Spleen (tissue), 11 donors: ENCODE data around the gene COL4A1. TPM values are rescaled to one million over a fixed set of nuclear protein-coding genes. Genes with fewer than 3 reads are reported as not detected.
A peak's percentile ranks its signal among the peaks of the same experiment; 100 is the strongest.

ENCODE experiments used
- DNase-seq: peaks from one replicate; pipeline ENCODE4 v3.0.0-alpha.2; 2020
- H3K27ac ChIP-seq, 8 donors: fragments of 200-600 bp; sonication (generic) in 7 of 8; 1 replicate in 4 of 8; 2 replicates in 4 of 8; pipeline versions ENCODE4 v1.5.0 to v1.8.0; 2016 to 2021; ENCODE audit warnings: inconsistent platforms in 4 of 8, mild to moderate bottlenecking in 4 of 8, moderate library complexity in 1 of 8
- H3K27me3 ChIP-seq, 7 donors: fragments of 200-600 bp; sonication (generic) in 6 of 7; replicated peaks in 1 of 7; 1 replicate in 4 of 7; 2 replicates in 3 of 7; pipeline versions ENCODE4 v1.5.0 to v1.8.0; 2016 to 2021; ENCODE audit warnings: inconsistent platforms in 3 of 7, mild to moderate bottlenecking in 1 of 7
- H3K36me3 ChIP-seq, 6 donors: fragments of 200-600 bp; sonication (generic) in 5 of 6; 1 replicate in 4 of 6; 2 replicates in 2 of 6; pipeline versions ENCODE4 v1.5.0 to v1.8.0; 2016 to 2021; ENCODE audit warnings: inconsistent platforms in 2 of 6
- H3K4me1 ChIP-seq, 6 donors: fragments of 200-600 bp; sonication (generic) in 5 of 6; 1 replicate in 3 of 6; 2 replicates in 3 of 6; pipeline versions ENCODE4 v1.5.0 to v1.8.0; 2016 to 2021; ENCODE audit warnings: inconsistent platforms in 3 of 6
- H3K4me3 ChIP-seq, 8 donors: fragments of 200-600 bp; sonication (generic) in 7 of 8; 1 replicate in 4 of 8; 2 replicates in 4 of 8; pipeline versions ENCODE4 v1.5.0 to v1.8.0; 2016 to 2021; ENCODE audit warnings: inconsistent platforms in 4 of 8, mild to moderate bottlenecking in 4 of 8, moderate library complexity in 2 of 8
- H3K9me3 ChIP-seq, 8 donors: fragments of 200-600 bp; sonication (generic) in 7 of 8; 1 replicate in 4 of 8; 2 replicates in 4 of 8; pipeline versions ENCODE4 v1.5.0 to v1.8.0; 2016 to 2021; ENCODE audit warnings: inconsistent platforms in 4 of 8
- POLR2A ChIP-seq, 3 donors: fragments of 450-650 bp; IDR thresholded peaks; one replicate each; pipeline ENCODE4 v1.5.1; 2017; ENCODE audit warnings: antibody characterized with exemption in 3 of 3, mild to moderate bottlenecking in 1 of 3
- POLR2AphosphoS5 ChIP-seq, 3 donors: sonication (generic); formaldehyde crosslinking; IDR thresholded peaks; one replicate each; pipeline ENCODE4 v1.5.1; 2017; ENCODE audit warnings: antibody characterized with exemption in 3 of 3
- WGBS, 5 donors: extraction: QIAGEN DNeasy Blood & Tissue Kit in 3 of 5; methylation state at CpG; one replicate each; pipeline versions ENCODE4 v1.1.5 to v1.1.7; 2013 to 2018; 5-methylcytosine and 5-hydroxymethylcytosine counted together
- intact Hi-C: fragments of 100-400 bp; cut with DNase I; formaldehyde crosslinking; loops from one replicate; pipeline ENCODE4 v1.15.0; 2023; ENCODE audit warnings: low total_unique reads
- polyA plus RNA-seq, 3 donors: library from polyadenylated mRNA; stranded (reverse); fragments of 200-250 nt; gene quantifications; one replicate each; pipeline ENCODE4 v1.2.1, GENCODE V29; 2013
- total RNA-seq, 7 donors: library from RNA; depleted of rRNA in 3 of 7; stranded (reverse); fragments of >200 nt in 3 of 7; fragmentation: NEBNext Ultra II Directional in 4 of 7; extraction: Animal tissue kit (Norgen Biotek cat#: 25700) in 4 of 7; gene quantifications; one replicate each; pipeline versions ENCODE4 v1.1.0 to v1.2.1, GENCODE V29; 2016 to 2021
- TF ChIP-seq, protein P1 (sequence below), 11 experiments: fragments of 200-600 bp in 7 of 11; fragments of 450-650 bp in 4 of 11; sonication (generic) in 4 of 11; IDR thresholded peaks in 8 of 11; conservative IDR thresholded peaks in 3 of 11; 1 replicate in 7 of 11; 2 replicates in 4 of 11; pipeline versions ENCODE4 v1.4.0 to v1.8.0; 2016 to 2021; ENCODE audit warnings: antibody characterized with exemption in 11 of 11, inconsistent platforms in 4 of 11, mild to moderate bottlenecking in 1 of 11
- donor health status: healthy with polysubstance abuse.
- donor health status: DM: no; HTN: no; CAD: no; lungs with moderate emphysema.
- donor health status: DM: no; HTN: no; CAD: no.
- donor health status: Bipolar disorder and iron deficiency.
- donor health status: healthy.
- donor health status: DM: no; HTN: no; CAD: no.
- donor health status: DM: yes; HTN: yes; CAD: no.

The COL4A1 gene
- total and polyA plus RNA-seq, 10 donors, result 37.9 to 959 (median 340) TPM

DNA sequence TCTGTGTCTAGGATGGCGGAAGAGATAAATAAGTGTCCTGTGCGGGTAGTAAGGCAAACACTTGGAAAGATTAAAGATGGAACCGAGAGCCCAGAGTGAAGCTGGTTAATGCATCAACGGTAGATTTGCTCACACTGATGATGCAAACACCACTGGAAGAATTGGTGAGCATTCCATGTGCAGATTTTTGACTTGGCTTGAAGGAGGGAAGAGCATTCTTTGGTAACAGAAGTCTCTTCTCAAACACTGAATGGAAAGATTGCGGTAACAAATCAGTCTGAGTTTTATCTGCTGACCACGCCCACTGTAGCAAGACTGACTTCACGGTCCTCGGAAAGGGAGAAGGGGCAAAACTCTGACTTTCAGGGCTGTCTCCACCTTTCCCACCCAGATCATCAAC lies 112.5 kb downstream of the COL4A1 start:
- TF ChIP-seq POLR2AphosphoS5 (IDR thresholded peaks at IDR 0.05) (no peak), POLR2A (IDR thresholded peaks at IDR 0.05) (no peak)
- TF ChIP-seq, protein P1, sequence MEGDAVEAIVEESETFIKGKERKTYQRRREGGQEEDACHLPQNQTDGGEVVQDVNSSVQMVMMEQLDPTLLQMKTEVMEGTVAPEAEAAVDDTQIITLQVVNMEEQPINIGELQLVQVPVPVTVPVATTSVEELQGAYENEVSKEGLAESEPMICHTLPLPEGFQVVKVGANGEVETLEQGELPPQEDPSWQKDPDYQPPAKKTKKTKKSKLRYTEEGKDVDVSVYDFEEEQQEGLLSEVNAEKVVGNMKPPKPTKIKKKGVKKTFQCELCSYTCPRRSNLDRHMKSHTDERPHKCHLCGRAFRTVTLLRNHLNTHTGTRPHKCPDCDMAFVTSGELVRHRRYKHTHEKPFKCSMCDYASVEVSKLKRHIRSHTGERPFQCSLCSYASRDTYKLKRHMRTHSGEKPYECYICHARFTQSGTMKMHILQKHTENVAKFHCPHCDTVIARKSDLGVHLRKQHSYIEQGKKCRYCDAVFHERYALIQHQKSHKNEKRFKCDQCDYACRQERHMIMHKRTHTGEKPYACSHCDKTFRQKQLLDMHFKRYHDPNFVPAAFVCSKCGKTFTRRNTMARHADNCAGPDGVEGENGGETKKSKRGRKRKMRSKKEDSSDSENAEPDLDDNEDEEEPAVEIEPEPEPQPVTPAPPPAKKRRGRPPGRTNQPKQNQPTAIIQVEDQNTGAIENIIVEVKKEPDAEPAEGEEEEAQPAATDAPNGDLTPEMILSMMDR (IDR thresholded peaks at IDR 0.05 in 8 of 11, conservative IDR thresholded peaks at IDR 0.05 in 3 of 11), result no peak
- no peak for DNase-seq
- Histone ChIP-seq H3K9me3 (no peaks in the 10 kb centered on the region), H3K4me3 (no peak overlapping the region), H3K4me1 (no peaks in the 10 kb centered on the region), H3K27ac (no peak overlapping the region), H3K36me3 (peaks cover 0 to 92% (median 6%) of the 10 kb centered on the region in 6 donors), H3K27me3 (no peaks in the 10 kb centered on the region)
- 82 to 96% (median 89%) methylated on average over 8 of the region's 8 CpGs for WGBS, 5 donors
- intact Hi-C loops, result no loop called here

DNA sequence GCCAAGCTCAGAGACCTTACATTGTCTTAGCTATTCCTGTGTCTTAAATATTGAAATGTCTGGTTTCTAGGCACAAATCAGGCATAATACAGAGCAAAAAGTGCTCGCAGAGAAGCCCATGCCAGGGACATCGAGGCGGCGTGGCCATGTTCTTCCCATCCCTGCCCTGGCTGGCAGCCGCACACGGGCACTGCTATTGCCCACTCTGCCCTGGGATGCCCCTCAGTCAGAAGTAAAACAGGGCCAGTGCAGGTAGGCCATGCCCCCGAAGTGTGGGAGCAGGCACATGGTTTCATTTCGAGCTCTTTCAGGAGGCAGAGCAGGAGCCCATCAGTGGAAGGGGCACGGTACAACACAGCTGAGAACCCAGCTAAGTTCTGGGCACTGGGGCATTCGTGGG lies 113.5 kb downstream of the COL4A1 start:
- intact Hi-C loops, result no loop called here

DNA sequence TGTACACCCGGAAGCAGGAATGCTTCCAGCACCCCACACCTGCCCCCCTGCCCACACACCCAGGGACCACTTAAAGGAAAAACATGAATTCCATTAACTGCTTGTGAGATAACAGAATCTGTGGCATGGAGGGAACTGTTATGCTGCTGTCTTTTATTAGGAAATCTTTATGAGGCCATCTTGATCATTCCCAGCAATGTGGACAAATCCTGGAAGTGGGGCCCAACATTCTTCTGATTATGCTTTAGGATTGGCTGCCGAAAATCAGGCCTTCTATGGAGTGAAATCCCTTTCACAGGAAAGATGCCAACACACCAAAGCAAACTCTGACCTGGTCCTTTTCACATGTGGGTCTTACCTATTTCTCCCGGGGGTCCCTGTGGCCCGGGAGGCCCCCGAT lies 114.5 kb downstream of the COL4A1 start:
- H3K4me1 ChIP-seq, result no peaks in the 10 kb centered on the region
- TF ChIP-seq POLR2A (IDR thresholded peaks at IDR 0.05) (no peak), POLR2AphosphoS5 (IDR thresholded peaks at IDR 0.05) (no peak)
- TF ChIP-seq, protein P1 (IDR thresholded peaks at IDR 0.05 in 8 of 11, conservative IDR thresholded peaks at IDR 0.05 in 3 of 11), result no peak
- no peak overlapping the region for H3K4me3 ChIP-seq
- no peak overlapping the region for H3K27ac ChIP-seq
- intact Hi-C loops, result no loop called here
- H3K9me3 ChIP-seq, result no peaks in the 10 kb centered on the region
- peaks cover 0 to 92% (median 5%) of the 10 kb centered on the region in 6 donors for H3K36me3 ChIP-seq
- H3K27me3 ChIP-seq, result no peaks in the 10 kb centered on the region
- 85 to 94% (median 90%) methylated on average over 5 of the region's 5 CpGs for WGBS, 5 donors
- no peak for DNase-seq

More for the DNA sequence above, 113.5 kb downstream of the COL4A1 start:
- TF ChIP-seq POLR2A (IDR thresholded peaks at IDR 0.05), result no peak
- TF ChIP-seq POLR2AphosphoS5 (IDR thresholded peaks at IDR 0.05), result peak in 1 of 3 donors; percentile 42
- no peak for DNase-seq
- H3K4me3 ChIP-seq, result no peak overlapping the region
- H3K27me3 ChIP-seq, result no peaks in the 10 kb centered on the region
- H3K27ac ChIP-seq, result no peak overlapping the region
- H3K9me3 ChIP-seq, result no peaks in the 10 kb centered on the region
- H3K4me1 ChIP-seq, result no peaks in the 10 kb centered on the region
- WGBS, 5 donors, result 85 to 94% (median 88%) methylated on average over 10 of the region's 10 CpGs
- H3K36me3 ChIP-seq, result peaks cover 0 to 92% (median 6%) of the 10 kb centered on the region in 6 donors

DNA sequence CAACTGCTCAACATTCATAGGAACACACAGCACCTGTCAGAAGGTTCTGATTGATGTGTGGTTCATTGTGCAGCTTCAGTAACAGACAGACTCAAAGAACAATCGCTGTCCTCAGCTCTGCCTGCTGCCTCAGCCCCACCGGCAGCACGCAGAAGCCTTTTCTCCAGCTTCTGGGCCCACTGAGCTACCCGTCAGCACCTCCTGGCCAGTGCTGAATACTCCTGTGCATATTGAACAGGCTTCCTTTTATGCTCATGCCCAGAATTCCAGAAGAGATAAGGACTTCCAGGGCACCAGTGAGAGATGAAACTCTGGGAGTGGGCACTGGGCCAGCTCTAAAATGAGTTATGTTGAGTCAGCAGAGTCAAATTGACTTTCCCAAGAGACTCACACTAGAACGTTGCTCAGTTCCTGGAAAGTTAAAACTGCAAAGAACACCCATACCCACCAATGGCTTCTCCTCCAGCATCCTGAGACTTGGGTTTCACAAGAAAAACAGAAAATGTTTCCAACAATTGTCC lies 119.3 kb downstream of the COL4A1 start:
- H3K27ac ChIP-seq, result peak overlapping the region in 1 of 8 donors; percentile 2
- peaks cover 0 to 91% (median 15%) of the 10 kb centered on the region in 6 donors for H3K36me3 ChIP-seq
- intact Hi-C loops, result no loop called here
- no peaks in the 10 kb centered on the region for H3K4me1 ChIP-seq
- DNase-seq, result no peak
- TF ChIP-seq, protein P1 (IDR thresholded peaks at IDR 0.05 in 8 of 11, conservative IDR thresholded peaks at IDR 0.05 in 3 of 11), result no peak
- TF ChIP-seq POLR2A (IDR thresholded peaks at IDR 0.05), result no peak
- TF ChIP-seq POLR2AphosphoS5 (IDR thresholded peaks at IDR 0.05), result peak in 1 of 3 donors; percentile 12
- no peaks in the 10 kb centered on the region for H3K9me3 ChIP-seq
- H3K4me3 ChIP-seq, result no peak overlapping the region
- H3K27me3 ChIP-seq, result no peaks in the 10 kb centered on the region
- WGBS, 5 donors, result 36 to 69% (median 63%) methylated on average over 5 of the region's 5 CpGs
